HG03045 (cell line): ENCODE measurements around the gene C3orf49.

Experiments
- ATAC-seq: cut with Tn5 transposase; IDR thresholded peaks from one replicate; pipeline ENCODE4 v1.9.1; 2021; ENCODE audit warnings: mild to moderate bottlenecking, moderate library complexity; ENCODE audit not compliant: unreplicated experiment

The C3orf49 gene

DNA sequence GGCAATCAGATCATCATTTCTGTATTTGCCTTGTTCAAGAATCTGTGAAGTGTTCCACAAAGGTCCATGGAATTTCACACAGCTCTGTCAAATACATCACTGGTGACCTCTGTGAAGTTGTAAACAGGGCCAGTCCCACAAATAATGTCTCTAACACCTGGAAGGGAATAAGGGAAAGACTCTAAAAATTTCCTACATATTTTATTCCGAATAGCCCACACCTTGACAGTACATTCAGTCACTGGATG is at the start of gene C3orf49:
Gene C3orf49, plus strand, starts transcription at position 149 of the 248 bp plus-strand sequence. CDS start 173 bp downstream, outside the sequence.
- ATAC-seq = no peak

GRCh38 chr3:63774781-63775180 is 44.3 kb upstream of the C3orf49 start:
- ATAC-seq = no peak

GRCh38 chr3:63779227-63779626 is 39.9 kb upstream of the C3orf49 start:
- ATAC-seq = no peak

- no peak for ATAC-seq
These were observed 27.1 kb upstream of the C3orf49 start for GRCh38 chr3:63791974-63792373.

DNA sequence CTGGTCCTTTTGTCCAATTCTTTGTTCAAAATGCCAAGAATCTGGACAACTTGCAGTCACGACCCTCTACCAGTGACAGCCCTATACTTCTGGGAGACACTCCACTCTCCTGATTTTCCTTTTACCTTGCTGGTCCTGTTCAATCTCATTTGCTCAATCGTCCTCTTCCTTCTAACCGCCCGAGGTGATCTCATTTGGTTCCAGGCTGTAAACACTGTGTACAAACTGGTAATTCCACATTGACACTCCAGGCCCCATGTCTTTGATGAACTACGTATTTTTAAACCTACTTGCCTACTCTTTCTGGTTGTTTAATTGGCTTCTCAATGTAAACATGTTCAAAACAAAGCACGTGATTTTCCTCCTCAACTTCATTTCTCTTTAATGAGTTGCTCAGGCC is 23.7 kb upstream of the C3orf49 start:
- ATAC-seq = no peak

DNA sequence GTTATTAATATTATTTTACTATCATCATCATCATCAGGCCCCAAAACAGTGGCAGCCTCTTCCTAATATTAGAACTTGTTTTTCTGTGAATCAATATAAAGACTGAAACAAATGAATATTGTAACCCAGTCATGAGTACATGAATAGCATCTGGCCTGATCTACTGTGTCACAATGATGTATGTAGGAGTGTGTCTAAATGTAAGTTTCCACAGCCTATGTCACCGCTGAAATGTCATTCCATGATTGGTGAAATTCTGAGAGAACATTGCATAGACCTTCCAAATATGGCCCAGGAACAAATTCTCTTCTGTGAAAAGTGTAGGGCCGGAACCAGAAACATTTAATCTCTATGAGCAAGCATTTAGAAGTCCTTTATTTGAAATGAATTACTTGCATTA is 20.6 kb upstream of the C3orf49 start:
- ATAC-seq = no peak

DNA sequence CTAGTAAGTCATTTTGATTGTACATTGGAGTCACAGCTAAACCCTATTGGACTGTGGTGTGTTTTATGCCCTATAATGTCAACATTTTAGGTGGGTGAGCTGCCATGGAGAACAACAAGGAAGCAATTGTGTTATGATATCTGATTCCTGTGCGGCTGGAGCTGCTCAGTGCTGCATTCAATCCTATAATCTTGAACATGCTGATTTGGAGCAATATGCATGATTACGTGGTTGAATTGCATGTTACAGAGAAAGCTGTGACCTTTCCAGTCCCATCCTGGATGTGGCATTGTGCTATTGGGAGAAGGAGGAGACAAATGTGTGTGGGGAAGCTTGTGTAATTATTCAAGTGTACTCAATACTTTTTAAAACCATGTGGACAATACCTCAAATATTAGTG is 20.1 kb upstream of the C3orf49 start:
- no peak for ATAC-seq

DNA sequence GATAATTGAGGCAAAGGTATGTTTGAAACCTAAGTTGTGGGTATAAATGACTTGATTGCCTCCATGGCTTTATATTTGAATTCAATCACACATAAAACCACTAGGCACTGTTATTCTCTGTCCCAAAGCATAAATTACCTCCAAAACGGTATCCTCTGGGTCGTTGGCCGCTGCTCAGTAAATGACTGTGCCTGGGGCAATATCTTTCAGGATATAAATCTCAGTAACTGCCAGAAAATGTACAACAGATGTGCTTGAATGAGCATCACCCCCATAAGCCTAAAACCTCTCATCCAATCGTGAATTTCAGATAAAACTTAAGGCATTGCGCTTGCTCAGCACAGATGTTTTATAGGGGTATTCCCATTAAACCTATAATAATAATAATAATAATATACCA is 19.0 kb upstream of the C3orf49 start:
- no peak for ATAC-seq

GRCh38 chr3:63803911-63804310 is 15.2 kb upstream of the C3orf49 start:
- no peak for ATAC-seq

GRCh38 chr3:63807961-63808565 is 11.0 kb upstream of the C3orf49 start:
- ATAC-seq = no peak

DNA sequence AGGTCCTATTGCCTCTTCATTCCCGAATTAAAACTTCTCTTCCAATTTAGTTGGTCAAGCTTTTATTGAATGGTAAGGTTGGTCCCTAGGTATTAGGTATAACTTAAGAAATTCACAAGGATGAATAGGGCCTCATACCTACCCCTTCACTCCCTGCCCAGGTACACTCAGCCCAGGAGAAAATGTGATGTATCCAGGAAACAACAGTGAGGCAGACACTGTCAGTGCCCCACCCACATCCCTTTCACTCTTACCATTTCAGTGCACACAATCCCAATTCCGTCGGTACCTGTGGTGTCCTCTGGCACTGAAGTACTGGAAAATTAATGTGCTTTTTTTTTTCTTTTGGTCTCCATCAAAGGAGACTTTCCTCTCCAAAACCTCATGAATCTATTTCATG is 10.5 kb upstream of the C3orf49 start:
- no peak for ATAC-seq

DNA sequence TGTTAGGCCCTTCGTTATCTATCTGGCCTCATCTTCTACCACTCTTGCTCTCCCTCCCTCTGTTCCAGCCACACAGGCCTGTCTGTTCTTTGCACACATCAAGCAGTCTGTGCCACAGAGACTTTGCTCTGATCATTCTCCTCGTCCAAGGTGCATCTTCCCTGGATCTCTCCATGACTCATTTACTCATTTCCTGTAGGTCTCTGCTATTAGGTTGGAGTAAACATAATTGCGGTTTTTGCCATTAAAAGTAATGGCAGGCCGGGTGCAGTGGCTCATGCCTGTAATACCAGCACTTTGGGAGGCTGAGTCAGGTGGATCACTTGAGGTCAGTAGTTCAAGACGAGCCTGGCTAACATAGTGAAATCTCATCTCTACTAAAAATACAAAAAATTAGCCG is 9.5 kb upstream of the C3orf49 start:
- no peak for ATAC-seq

- no peak for ATAC-seq
These were observed 4.9 kb upstream of the C3orf49 start for GRCh38 chr3:63814237-63814636.

DNA sequence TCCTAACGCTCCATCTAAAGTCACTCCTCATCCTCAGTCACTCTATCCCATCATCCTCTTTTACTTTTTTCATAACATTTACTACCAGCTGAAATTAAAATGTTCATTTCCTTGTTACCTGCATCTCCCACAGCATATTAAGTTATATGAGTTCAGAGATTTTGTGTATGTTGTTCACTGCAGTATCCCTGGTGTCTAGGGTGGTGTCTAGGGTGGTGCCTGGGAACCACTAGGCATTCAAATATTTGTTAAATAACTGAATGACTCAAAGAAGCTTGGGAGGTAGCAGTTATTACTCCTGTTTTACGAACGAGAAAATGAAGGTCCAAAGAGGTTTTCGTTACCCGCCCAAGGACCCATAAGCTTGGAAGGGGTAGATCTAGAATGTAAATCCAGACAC is 1.9 kb upstream of the C3orf49 start:
- no peak for ATAC-seq

DNA sequence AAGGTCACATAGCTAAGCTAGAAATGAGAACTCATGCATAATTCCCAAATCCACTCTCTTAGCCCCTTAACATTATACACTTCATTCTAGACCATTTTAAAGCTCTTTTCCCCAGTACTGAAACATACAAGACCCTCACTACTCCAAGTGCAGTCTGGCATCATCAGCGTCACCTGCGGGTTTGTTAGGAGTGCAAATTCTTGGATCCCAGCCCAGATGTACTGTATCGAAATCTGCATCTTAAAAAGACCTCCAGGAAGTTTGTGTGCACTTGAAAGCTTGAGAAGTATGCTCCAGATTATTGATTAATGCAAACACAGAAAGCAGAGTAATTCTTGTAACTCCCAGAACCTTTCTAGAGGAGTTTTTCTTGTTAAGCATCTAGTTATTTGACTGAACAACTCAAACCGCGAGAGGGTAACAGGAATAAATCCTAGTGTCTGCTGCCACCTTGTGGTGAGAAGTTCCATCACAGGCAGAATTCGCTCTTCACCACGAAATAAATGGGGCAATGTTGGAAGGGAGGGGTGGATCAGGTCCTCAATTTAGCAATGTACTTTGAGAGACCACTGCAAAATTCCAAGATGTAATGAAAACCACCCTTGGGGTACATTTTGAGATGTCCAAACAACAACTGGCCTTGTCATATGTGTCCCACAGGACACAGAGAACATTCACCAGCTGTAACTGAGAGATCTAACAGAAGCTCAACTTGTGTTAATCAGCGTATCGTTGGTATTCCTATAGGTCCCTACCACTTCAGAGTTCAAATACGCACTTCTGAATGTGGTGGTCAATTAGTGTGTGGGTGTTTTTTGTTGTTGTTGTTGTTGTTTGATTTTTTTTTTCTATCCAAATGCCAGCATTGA is 583 bp upstream of the C3orf49 start:
- peak; percentile 47 for ATAC-seq

GRCh38 chr3:63824309-63824708 is 5.2 kb downstream of the C3orf49 start:
- ATAC-seq = no peak

- no peak for ATAC-seq
These were observed 11.4 kb downstream of the C3orf49 start for GRCh38 chr3:63830526-63830925.

DNA sequence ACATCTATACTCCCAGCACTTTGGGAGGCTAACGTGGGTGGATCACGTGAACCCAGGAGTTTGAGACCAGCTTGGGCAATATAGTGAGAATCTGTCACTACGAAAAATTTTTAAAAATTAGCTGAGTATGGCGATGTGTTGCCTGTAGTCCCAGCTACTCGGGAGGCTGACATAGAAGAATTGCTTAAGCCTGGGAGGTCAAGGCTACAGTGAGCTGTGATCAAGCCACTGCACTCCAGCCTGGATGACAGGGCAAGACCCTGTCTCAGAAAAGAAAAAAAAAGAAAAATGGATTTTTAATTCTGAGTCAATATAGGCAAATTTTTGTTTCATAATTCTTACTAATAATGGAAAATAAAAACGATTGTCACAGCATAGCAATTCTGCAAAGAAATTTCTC is 13.3 kb downstream of the C3orf49 start:
- no peak for ATAC-seq

- ATAC-seq = no peak
These were observed 22.6 kb downstream of the C3orf49 start for GRCh38 chr3:63841704-63842103.

GRCh38 chr3:63842127-63842526 is 23.0 kb downstream of the C3orf49 start:
- ATAC-seq = no peak

GRCh38 chr3:63845215-63845614 is 26.1 kb downstream of the C3orf49 start:
- no peak for ATAC-seq

- no peak for ATAC-seq
These were observed 28.8 kb downstream of the C3orf49 start for GRCh38 chr3:63847718-63848450.
